Myocyte (in vitro differentiated cells): Measurements from ENCODE around the gene USP51. TPM values are rescaled to one million over a fixed set of nuclear protein-coding genes. Genes with fewer than 3 reads are reported as not detected.
A peak's percentile ranks its signal among the peaks of the same experiment; 100 is the strongest.
"Not testable (repeated sequence)": the region's sequence is repeated elsewhere in the genome, so short reads cannot be mapped to it uniquely, and the experiment has no call there.

Source experiments
- DNase-seq: peaks from one replicate; pipeline ENCODE4 v3.0.0-alpha.2; 2012; ENCODE audit warnings: low read depth
- polyA plus RNA-seq: library from polyadenylated mRNA; unstranded; fragments of >200 nt; gene quantifications from one replicate; pipeline ENCODE4 v1.2.1, GENCODE V29; 2012; ENCODE audit warnings: missing spikeins
- total RNA-seq: library from RNA; depleted of rRNA; stranded (reverse); fragments of >200 nt; gene quantifications from 2 replicates; pipeline ENCODE4 v1.2.3, GENCODE V29; 2014

USP51 gene
- 0.64 and 0.83 TPM in 2 replicates for total RNA-seq
- 0.34 TPM for polyA plus RNA-seq

GRCh38 chrX:55489314-55490009 lies at the start of gene USP51:
Gene USP51, minus strand, starts transcription at chrX:55489848. Its CDS starts 909 bp downstream, at chrX:55488939.
- DNase-seq: no peak

- peak; percentile 7 for DNase-seq
Observed at GRCh38 chrX:55524487-55524886, 34.8 kb upstream of the USP51 start.

- no peak for DNase-seq
Observed at GRCh38 chrX:55523356-55523755, 33.7 kb upstream of the USP51 start.

GRCh38 chrX:55522596-55523276 lies 33.1 kb upstream of the USP51 start:
- DNase-seq: no peak

- no peak for DNase-seq
Observed at GRCh38 chrX:55521687-55522086, 32.0 kb upstream of the USP51 start.

GRCh38 chrX:55516794-55517481 lies 27.3 kb upstream of the USP51 start:
- DNase-seq: not testable (repeated sequence)

- DNase-seq: not testable (repeated sequence)
Observed at GRCh38 chrX:55513045-55513737, 23.5 kb upstream of the USP51 start.

- DNase-seq: not testable (repeated sequence)
Observed at GRCh38 chrX:55508410-55509152, 18.9 kb upstream of the USP51 start.

GRCh38 chrX:55507699-55508098 lies 18.1 kb upstream of the USP51 start:
- DNase-seq: not testable (repeated sequence)

- not testable (repeated sequence) for DNase-seq
Observed at GRCh38 chrX:55507010-55507409, 17.4 kb upstream of the USP51 start.

- DNase-seq: peak; percentile 43
Observed at GRCh38 chrX:55490974-55491373, 1.3 kb upstream of the USP51 start.

- no peak for DNase-seq
Observed at GRCh38 chrX:55490121-55490520, 473 bp upstream of the USP51 start.

- peak; percentile 59 for DNase-seq
Observed at GRCh38 chrX:55488593-55489313, 895 bp downstream of the USP51 start.

GRCh38 chrX:55488006-55488592 lies 1.5 kb downstream of the USP51 start:
- no peak for DNase-seq

- no peak for DNase-seq
Observed at GRCh38 chrX:55487143-55487542, 2.5 kb downstream of the USP51 start.

- peak; percentile 47 for DNase-seq
Observed at GRCh38 chrX:55486736-55487135, 2.9 kb downstream of the USP51 start.

GRCh38 chrX:55484948-55485347 lies 4.7 kb downstream of the USP51 start:
- DNase-seq: no peak

GRCh38 chrX:55480390-55481062 lies 9.1 kb downstream of the USP51 start:
- DNase-seq: no peak

GRCh38 chrX:55479956-55480355 lies 9.7 kb downstream of the USP51 start:
- not testable (repeated sequence) for DNase-seq
